ENCODE data around the gene NINJ1. TPM values are rescaled to one million over a fixed set of nuclear protein-coding genes. Genes with fewer than 3 reads are reported as not detected.

NINJ1 gene
- total and polyA plus RNA-seq, 8 donors: 9.3 to 153 (median 34.6) TPM

GRCh38 chr9:93100276-93100636 is 33.8 kb downstream of the NINJ1 start:
- intact Hi-C loops (cut with DNase I; ENCODE audit: low total_unique reads): no loop called here
- WGBS, 5 donors: 93 to 97% (median 96%) methylated on average over 8 of the region's 8 CpGs
- H3K9me3 ChIP-seq: peaks cover 0 to 7% (median 3%) of the 10 kb centered on the region in 4 donors
- H3K27me3 ChIP-seq: no peaks in the 10 kb centered on the region
- H3K27ac ChIP-seq: peak overlapping the region in 1 of 5 donors; percentile 97
- no peak overlapping the region for H3K4me3 ChIP-seq
- no peak for TF ChIP-seq EP300 (IDR thresholded peaks at IDR 0.05)
- TF ChIP-seq POLR2AphosphoS5 (IDR thresholded peaks at IDR 0.05): no peak
- TF ChIP-seq POLR2A (IDR thresholded peaks at IDR 0.05): no peak
- TF ChIP-seq, protein P1, sequence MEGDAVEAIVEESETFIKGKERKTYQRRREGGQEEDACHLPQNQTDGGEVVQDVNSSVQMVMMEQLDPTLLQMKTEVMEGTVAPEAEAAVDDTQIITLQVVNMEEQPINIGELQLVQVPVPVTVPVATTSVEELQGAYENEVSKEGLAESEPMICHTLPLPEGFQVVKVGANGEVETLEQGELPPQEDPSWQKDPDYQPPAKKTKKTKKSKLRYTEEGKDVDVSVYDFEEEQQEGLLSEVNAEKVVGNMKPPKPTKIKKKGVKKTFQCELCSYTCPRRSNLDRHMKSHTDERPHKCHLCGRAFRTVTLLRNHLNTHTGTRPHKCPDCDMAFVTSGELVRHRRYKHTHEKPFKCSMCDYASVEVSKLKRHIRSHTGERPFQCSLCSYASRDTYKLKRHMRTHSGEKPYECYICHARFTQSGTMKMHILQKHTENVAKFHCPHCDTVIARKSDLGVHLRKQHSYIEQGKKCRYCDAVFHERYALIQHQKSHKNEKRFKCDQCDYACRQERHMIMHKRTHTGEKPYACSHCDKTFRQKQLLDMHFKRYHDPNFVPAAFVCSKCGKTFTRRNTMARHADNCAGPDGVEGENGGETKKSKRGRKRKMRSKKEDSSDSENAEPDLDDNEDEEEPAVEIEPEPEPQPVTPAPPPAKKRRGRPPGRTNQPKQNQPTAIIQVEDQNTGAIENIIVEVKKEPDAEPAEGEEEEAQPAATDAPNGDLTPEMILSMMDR (IDR thresholded peaks at IDR 0.05): no peak
- H3K4me1 ChIP-seq: peaks cover 31 to 40% (median 38%) of the 10 kb centered on the region in 4 donors
- H3K36me3 ChIP-seq: no peaks in the 10 kb centered on the region
- no peak for DNase-seq

DNA sequence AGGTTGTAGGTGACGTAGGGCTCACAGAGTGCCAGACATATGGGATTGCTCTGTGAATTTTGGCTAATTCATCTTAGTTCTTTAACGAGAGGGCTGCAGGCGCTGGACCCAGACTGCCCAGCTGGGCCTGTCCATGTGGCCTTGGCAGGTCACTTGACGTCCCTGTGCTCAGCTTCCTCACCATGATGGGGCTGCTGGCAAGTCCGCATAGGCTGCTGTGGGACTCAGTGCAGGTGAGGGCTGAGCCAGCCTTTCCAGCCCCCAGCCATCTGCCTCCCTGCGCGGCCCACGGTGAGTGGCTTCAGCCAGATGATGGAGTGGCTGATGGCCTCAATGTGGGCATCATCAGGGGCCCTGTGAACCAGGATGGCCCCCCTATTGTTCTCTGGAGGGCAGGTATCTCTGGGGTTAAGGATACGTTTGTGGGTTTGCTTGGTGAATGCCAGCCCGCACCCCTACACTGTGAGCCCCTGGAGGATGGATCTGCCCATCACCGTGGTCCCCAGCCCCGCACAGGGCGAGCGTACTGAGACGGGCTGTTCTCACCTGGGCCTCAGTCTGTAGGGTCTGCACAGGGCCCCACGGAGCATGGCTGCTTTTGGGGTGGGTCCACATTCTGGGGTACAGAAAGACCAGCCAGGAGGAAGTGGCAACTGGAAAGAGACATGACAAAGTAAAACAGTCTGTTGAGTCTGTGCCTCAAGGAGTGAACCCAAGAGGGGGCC is 34.3 kb downstream of the NINJ1 start:
- peak in 1 of 2 donors; percentile 5 for DNase-seq
- Histone ChIP-seq H3K4me3 (no peak overlapping the region), H3K27ac (peak overlapping the region in 4 of 5 donors; percentile 91 to 98 (median 97)), H3K9me3 (peaks cover 0 to 7% (median 3%) of the 10 kb centered on the region in 4 donors), H3K4me1 (peaks cover 35 to 45% (median 43%) of the 10 kb centered on the region in 4 donors), H3K27me3 (no peaks in the 10 kb centered on the region), H3K36me3 (no peaks in the 10 kb centered on the region)
- WGBS, 5 donors: 83 to 94% (median 91%) methylated on average over 10 to 16 of the region's 16 CpGs
- intact Hi-C loops (cut with DNase I; ENCODE audit: low total_unique reads): no loop called here
- no peak for TF ChIP-seq POLR2A (IDR thresholded peaks at IDR 0.05)
- TF ChIP-seq, protein P1 (IDR thresholded peaks at IDR 0.05): no peak
- no peak for TF ChIP-seq POLR2AphosphoS5 (IDR thresholded peaks at IDR 0.05)

- H3K36me3 ChIP-seq: no peaks in the 10 kb centered on the region
- no peak for TF ChIP-seq EP300 (IDR thresholded peaks at IDR 0.05)
- TF ChIP-seq POLR2AphosphoS5 (IDR thresholded peaks at IDR 0.05): peak; percentile 38 to 94 (median 74)
- TF ChIP-seq POLR2A (IDR thresholded peaks at IDR 0.05): no peak
- TF ChIP-seq, protein P1 (IDR thresholded peaks at IDR 0.05): no peak
- intact Hi-C loops (cut with DNase I; ENCODE audit: low total_unique reads): no loop called here
- peak overlapping the region; percentile 7 to 92 (median 80) for H3K4me3 ChIP-seq
- H3K27me3 ChIP-seq: no peaks in the 10 kb centered on the region
- peaks cover 36 to 57% (median 56%) of the 10 kb centered on the region in 4 donors for H3K4me1 ChIP-seq
- H3K27ac ChIP-seq: peak overlapping the region; percentile 79 to 98 (median 97)
- WGBS, 5 donors: 10 to 17% (median 14%) methylated on average over 15 of the region's 15 CpGs
- DNase-seq: peak; percentile 85 to 87
- H3K9me3 ChIP-seq: no peaks in the 10 kb centered on the region
Measured at GRCh38 chr9:93098236-93098946, 35.7 kb downstream of the NINJ1 start.

- Histone ChIP-seq H3K4me3 (peak overlapping the region; percentile 7 to 92 (median 80)), H3K4me1 (peaks cover 36 to 65% (median 62%) of the 10 kb centered on the region in 4 donors), H3K36me3 (no peaks in the 10 kb centered on the region), H3K27ac (peak overlapping the region; percentile 91 to 98 (median 97)), H3K27me3 (no peaks in the 10 kb centered on the region), H3K9me3 (no peaks in the 10 kb centered on the region)
- 60 to 77% (median 69%) methylated on average over 6 to 11 of the region's 11 CpGs for WGBS, 5 donors
- DNase-seq: peak in 1 of 2 donors; percentile 40
- intact Hi-C loops (cut with DNase I; ENCODE audit: low total_unique reads): no loop called here
- TF ChIP-seq POLR2A (IDR thresholded peaks at IDR 0.05) (no peak), EP300 (IDR thresholded peaks at IDR 0.05) (no peak), POLR2AphosphoS5 (IDR thresholded peaks at IDR 0.05) (no peak)
- TF ChIP-seq, protein P1 (IDR thresholded peaks at IDR 0.05): no peak
Measured at GRCh38 chr9:93097511-93098201, 36.4 kb downstream of the NINJ1 start.
